HepG2 (cell line): Measurements from ENCODE around the gene P2RY6. TPM values are rescaled to one million over a fixed set of nuclear protein-coding genes. Genes with fewer than 3 reads are reported as not detected.

ENCODE experiments used
- CEBPB ChIP-seq: IDR thresholded peaks from 2 replicates; pipeline ENCODE4 v1.6.1; 2011; ENCODE audit warnings: low read depth, low read length, improper control_type of control experiment, borderline replicate concordance
- CENPT ChIP-seq: sonication (generic); formaldehyde crosslinking; IDR thresholded peaks from 2 replicates; pipeline ENCODE4 v1.8.0; 2022; ENCODE audit warnings: low read depth, mild to moderate bottlenecking, moderate library complexity, missing genetic modification reagents
- HDAC6 ChIP-seq: fragments of 200-600 bp; sonication (generic); IDR thresholded peaks from 2 replicates; pipeline ENCODE4 v1.7.0; 2017; ENCODE audit warnings: mild to moderate bottlenecking, antibody characterized with exemption, low read length, low read depth
- HOXA5 ChIP-seq: sonication (generic); formaldehyde crosslinking; IDR thresholded peaks from 2 replicates; pipeline ENCODE4 v1.4.0; 2020; ENCODE audit warnings: missing genetic modification reagents
- KLF6 ChIP-seq: IDR thresholded peaks from 2 replicates; pipeline ENCODE4 v1.8.0; 2016; ENCODE audit warnings: missing biosample characterization, missing genetic modification reagents
- MAZ ChIP-seq, 2 experiments: sonication (generic) in 1 of 2; formaldehyde crosslinking in 1 of 2; IDR thresholded peaks; 2 replicates each; pipeline versions ENCODE4 v1.5.0 to v1.6.1; 2012 to 2020; ENCODE audit warnings: low read depth in 2 of 2, mild to moderate bottlenecking in 2 of 2, borderline replicate concordance in 1 of 2, improper control_type of control experiment in 1 of 2, low read length in 1 of 2, missing genetic modification reagents in 1 of 2, moderate library complexity in 1 of 2
- PPARG ChIP-seq: conservative IDR thresholded peaks from 2 replicates; pipeline ENCODE4 v1.6.1; 2016; ENCODE audit warnings: missing biosample characterization, missing genetic modification reagents
- RFX3 ChIP-seq: IDR thresholded peaks from 2 replicates; pipeline ENCODE4 v1.6.1; 2016; ENCODE audit warnings: missing biosample characterization, missing genetic modification reagents
- SCMH1 ChIP-seq: sonication (generic); formaldehyde crosslinking; IDR thresholded peaks from 2 replicates; pipeline ENCODE4 v1.9.0; 2021; ENCODE audit warnings: missing genetic modification reagents, mild to moderate bottlenecking, borderline replicate concordance
- SYNCRIP ChIP-seq: fragments of 200-400 bp; formaldehyde crosslinking; IDR thresholded peaks from 2 replicates; pipeline ENCODE4 v1.6.1; 2018; ENCODE audit warnings: mild to moderate bottlenecking, low read depth, low read length; ENCODE audit not compliant: insufficient read depth
- ZFYVE20 ChIP-seq: sonication (generic); formaldehyde crosslinking; IDR thresholded peaks from 2 replicates; pipeline ENCODE4 v1.8.0; 2023; ENCODE audit warnings: low read depth, mild to moderate bottlenecking, moderate library complexity, missing genetic modification reagents, borderline replicate concordance
- ZNF260 ChIP-seq: sonication (generic); formaldehyde crosslinking; IDR thresholded peaks from 2 replicates; pipeline ENCODE4 v1.4.0; 2020; ENCODE audit warnings: missing genetic modification reagents, low read depth, mild to moderate bottlenecking, borderline replicate concordance
- ZNF749 ChIP-seq: sonication (generic); formaldehyde crosslinking; IDR thresholded peaks from 2 replicates; pipeline ENCODE4 v1.8.0; 2022; ENCODE audit warnings: mild to moderate bottlenecking, missing genetic modification reagents, moderate library complexity, borderline replicate concordance
- ZNF768 ChIP-seq: sonication (generic); formaldehyde crosslinking; IDR thresholded peaks from 2 replicates; pipeline ENCODE4 v1.4.0; 2020; ENCODE audit warnings: missing genetic modification reagents
- ZSCAN29 ChIP-seq: sonication (generic); formaldehyde crosslinking; conservative IDR thresholded peaks from 2 replicates; pipeline ENCODE4 v1.4.0; 2020; ENCODE audit warnings: mild to moderate bottlenecking, missing genetic modification reagents
- polyA plus RNA-seq, 8 experiments: library from polyadenylated mRNA; depleted of rRNA in 3 of 8; stranded (reverse) in 7 of 8; unstranded in 1 of 8; fragments of >200 nt; fragmentation: Illumina TruSeq in 4 of 8; extraction: Trizol in 4 of 8; gene quantifications; 2 replicates each; pipeline versions ENCODE4 v1.2.1 to v1.2.3, GENCODE V29; 2011 to 2016; ENCODE audit warnings: low read depth in 4 of 8, missing spikeins in 1 of 8, mixed read lengths in 1 of 8; ENCODE audit not compliant: insufficient read depth in 1 of 8
- total RNA-seq, 5 experiments: library from RNA; depleted of rRNA; stranded (reverse); fragments of >200 nt; fragmentation: Illumina TruSeq; extraction: Trizol; gene quantifications; 2 replicates each; pipeline ENCODE4 v1.2.3, GENCODE V29; 2016; ENCODE audit warnings: low read depth in 1 of 5
- TF ChIP-seq, protein P1 (sequence below): sonication (generic); formaldehyde crosslinking; IDR thresholded peaks from 2 replicates; pipeline ENCODE4 v1.8.0; 2022; ENCODE audit warnings: missing genetic modification reagents, mild to moderate bottlenecking, borderline replicate concordance
- TF ChIP-seq, protein P2 (sequence below), 2 experiments: fragments of 450-650 bp in 1 of 2; sonication (generic) in 1 of 2; formaldehyde crosslinking in 1 of 2; IDR thresholded peaks; 2 replicates each; pipeline versions ENCODE4 v1.6.1 to v1.8.0; 2016 to 2022; ENCODE audit warnings: antibody characterized with exemption in 1 of 2, mild to moderate bottlenecking in 1 of 2, missing genetic modification reagents in 1 of 2

The P2RY6 gene
- total and polyA plus RNA-seq, 2 of the 13 experiments (the other 11 are each of a cell fraction or from before 2014, with no cell fraction given) = 0.09 to 0.29 TPM

DNA sequence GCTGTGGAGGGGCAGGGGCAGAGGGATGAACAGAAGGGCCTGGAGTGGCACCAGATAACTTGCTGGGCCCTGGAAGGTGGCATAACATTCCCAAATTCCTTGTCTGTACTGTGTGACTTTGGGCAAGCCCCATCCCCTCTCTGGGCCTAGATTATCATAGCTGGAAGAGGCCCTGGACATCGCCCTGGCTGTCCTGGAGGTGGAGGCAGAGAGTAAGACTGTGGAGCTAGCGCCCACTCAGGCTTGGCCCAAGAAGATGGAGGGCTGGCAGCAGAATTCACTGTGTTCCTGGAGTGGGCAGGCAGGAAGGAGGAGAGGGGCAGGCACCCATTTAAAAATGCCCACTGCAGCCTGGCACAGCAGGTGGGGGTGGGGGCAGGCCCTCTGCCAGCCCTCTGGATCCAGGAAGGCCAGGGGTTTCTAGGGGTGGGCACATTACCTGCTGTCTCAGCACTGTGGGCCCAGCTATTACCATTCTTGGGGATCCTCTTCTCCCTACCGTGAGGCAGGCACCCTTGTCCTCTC is 58.5 kb downstream of the P2RY6 start (continued):
- TF ChIP-seq ZSCAN29 (no peak), SCMH1 (CRISPR knock-in tag) (no peak), ZNF768 (CRISPR knock-in tag) (peak; percentile 100), SYNCRIP (no peak), ZNF260 (CRISPR knock-in tag) (no peak), CEBPB (no peak), CENPT (CRISPR knock-in tag) (no peak), PPARG (no peak), ZNF749 (no peak), MAZ (IDR thresholded peaks at IDR 0.05; ENCODE audit: borderline replicate concordance, low read depth, low read length) (0 out of 2 replicates have a peak, but pooled peaks have one; percentile 22), MAZ (CRISPR knock-in tag; IDR thresholded peaks at IDR 0.05; ENCODE audit: low read depth) (no peak), HOXA5 (CRISPR knock-in tag) (no peak), ZFYVE20 (CRISPR knock-in tag) (no peak), KLF6 (no peak), HDAC6 (no peak), RFX3 (CRISPR knock-in tag) (no peak)
- TF ChIP-seq, protein P1, sequence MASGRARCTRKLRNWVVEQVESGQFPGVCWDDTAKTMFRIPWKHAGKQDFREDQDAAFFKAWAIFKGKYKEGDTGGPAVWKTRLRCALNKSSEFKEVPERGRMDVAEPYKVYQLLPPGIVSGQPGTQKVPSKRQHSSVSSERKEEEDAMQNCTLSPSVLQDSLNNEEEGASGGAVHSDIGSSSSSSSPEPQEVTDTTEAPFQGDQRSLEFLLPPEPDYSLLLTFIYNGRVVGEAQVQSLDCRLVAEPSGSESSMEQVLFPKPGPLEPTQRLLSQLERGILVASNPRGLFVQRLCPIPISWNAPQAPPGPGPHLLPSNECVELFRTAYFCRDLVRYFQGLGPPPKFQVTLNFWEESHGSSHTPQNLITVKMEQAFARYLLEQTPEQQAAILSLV = peak; percentile 8; the same call in 1 of the 2 replicates
- TF ChIP-seq, protein P2, sequence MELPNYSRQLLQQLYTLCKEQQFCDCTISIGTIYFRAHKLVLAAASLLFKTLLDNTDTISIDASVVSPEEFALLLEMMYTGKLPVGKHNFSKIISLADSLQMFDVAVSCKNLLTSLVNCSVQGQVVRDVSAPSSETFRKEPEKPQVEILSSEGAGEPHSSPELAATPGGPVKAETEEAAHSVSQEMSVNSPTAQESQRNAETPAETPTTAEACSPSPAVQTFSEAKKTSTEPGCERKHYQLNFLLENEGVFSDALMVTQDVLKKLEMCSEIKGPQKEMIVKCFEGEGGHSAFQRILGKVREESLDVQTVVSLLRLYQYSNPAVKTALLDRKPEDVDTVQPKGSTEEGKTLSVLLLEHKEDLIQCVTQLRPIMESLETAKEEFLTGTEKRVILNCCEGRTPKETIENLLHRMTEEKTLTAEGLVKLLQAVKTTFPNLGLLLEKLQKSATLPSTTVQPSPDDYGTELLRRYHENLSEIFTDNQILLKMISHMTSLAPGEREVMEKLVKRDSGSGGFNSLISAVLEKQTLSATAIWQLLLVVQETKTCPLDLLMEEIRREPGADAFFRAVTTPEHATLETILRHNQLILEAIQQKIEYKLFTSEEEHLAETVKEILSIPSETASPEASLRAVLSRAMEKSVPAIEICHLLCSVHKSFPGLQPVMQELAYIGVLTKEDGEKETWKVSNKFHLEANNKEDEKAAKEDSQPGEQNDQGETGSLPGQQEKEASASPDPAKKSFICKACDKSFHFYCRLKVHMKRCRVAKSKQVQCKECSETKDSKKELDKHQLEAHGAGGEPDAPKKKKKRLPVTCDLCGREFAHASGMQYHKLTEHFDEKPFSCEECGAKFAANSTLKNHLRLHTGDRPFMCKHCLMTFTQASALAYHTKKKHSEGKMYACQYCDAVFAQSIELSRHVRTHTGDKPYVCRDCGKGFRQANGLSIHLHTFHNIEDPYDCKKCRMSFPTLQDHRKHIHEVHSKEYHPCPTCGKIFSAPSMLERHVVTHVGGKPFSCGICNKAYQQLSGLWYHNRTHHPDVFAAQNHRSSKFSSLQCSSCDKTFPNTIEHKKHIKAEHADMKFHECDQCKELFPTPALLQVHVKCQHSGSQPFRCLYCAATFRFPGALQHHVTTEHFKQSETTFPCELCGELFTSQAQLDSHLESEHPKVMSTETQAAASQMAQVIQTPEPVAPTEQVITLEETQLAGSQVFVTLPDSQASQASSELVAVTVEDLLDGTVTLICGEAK (IDR thresholded peaks at IDR 0.05) = no peak
- TF ChIP-seq, protein P2 (CRISPR knock-in tag; IDR thresholded peaks at IDR 0.05) = peak; percentile 42; the same call in 1 of the 2 replicates
